ENCODE data around the gene MAP3K3.

Gene MAP3K3

DNA sequence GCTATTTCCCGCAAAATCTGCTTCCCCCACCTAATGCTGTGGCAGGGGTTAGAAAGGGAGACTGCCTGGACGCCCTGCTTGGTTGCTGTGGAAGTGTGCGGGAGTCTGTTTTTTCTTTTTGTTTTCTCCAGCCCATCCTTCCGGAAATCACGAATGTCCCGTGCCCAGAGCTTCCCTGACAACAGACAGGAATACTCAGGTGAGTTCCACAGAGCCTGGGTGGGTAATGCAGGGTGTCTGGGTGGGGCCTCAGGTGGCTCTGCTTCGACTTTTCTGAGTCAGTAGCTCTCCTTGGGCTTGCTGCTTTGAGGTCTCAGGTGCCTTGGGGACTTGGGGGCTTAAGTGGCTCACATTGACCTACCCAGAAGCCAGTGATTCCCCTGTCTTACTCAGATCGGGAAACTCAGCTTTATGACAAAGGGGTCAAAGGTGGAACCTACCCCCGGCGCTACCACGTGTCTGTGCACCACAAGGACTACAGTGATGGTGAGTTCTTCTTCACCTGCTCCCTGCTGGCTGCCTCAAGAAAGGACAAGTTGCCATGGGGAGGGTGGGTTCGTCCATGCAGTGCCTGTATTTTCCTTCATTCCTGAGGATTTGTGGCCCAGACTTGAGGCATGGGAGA lies 66.3 kb downstream of the MAP3K3 start:
- H3K4me3 Mint-ChIP-seq, result no peak overlapping the region
- DNase-seq (ENCODE audit: low spot score in 2 of 2), result no peak
- peaks cover 32% of the 10 kb centered on the region for H3K4me1 Mint-ChIP-seq
- H3K27ac Mint-ChIP-seq, result peak overlapping the region; percentile 65
- peak; percentile 82 for ATAC-seq
- H3K9me3 Mint-ChIP-seq, result no peaks in the 10 kb centered on the region
- peaks cover 78% of the 10 kb centered on the region for H3K36me3 Mint-ChIP-seq

DNA sequence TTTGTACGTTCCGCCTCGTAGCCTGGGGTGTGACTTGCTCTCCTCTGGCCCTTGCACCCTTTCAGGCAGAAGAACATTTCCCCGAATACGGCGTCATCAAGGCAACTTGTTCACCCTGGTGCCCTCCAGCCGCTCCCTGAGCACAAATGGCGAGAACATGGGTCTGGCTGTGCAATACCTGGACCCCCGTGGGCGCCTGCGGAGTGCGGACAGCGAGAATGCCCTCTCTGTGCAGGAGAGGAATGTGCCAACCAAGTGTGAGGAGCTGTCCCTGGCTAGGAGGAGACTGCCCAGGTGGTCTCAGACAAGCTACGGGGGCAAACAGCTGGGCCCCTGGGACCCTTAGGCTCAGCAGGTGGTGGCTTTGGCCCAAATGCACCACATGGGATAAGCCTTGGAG lies 67.3 kb downstream of the MAP3K3 start:
- Mint-ChIP-seq H3K9me3 (no peaks in the 10 kb centered on the region), H3K4me1 (peaks cover 41% of the 10 kb centered on the region), H3K4me3 (no peak overlapping the region), H3K36me3 (peaks cover 78% of the 10 kb centered on the region), H3K27ac (peak overlapping the region; percentile 65)
- no peak for ATAC-seq
- no peak for DNase-seq (ENCODE audit: low spot score in 2 of 2)

DNA sequence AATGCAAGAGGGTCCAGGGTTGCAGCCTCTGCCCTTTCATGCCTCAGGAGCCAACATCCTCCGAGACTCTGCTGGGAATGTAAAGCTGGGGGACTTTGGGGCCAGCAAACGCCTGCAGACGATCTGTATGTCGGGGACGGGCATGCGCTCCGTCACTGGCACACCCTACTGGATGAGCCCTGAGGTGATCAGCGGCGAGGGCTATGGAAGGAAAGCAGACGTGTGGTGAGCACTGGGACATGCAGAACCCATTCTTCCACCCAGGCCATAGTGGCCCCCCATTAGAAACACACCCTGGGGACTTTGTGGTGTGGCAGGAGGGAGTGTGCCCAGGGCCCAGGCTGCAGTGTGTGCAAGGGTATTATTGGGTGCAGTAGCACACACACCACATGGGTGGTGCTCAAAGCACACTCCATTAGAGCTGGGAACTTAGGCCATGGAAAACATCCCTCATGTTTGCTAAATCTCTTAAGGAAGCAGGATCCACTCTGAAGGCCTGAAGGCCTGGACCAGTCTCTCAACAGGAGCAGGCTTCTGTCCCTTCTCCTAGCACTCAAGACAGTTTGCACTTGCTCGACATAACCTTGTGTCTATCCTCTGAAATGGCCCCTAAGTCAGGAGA lies 70.1 kb downstream of the MAP3K3 start:
- H3K9me3 Mint-ChIP-seq, result no peaks in the 10 kb centered on the region
- H3K4me1 Mint-ChIP-seq, result peaks cover 60% of the 10 kb centered on the region
- H3K36me3 Mint-ChIP-seq, result peaks cover 88% of the 10 kb centered on the region
- no peak for DNase-seq (ENCODE audit: low spot score in 2 of 2)
- no peak overlapping the region for H3K4me3 Mint-ChIP-seq
- no peak for ATAC-seq
- H3K27ac Mint-ChIP-seq, result peak overlapping the region; percentile 94

DNA sequence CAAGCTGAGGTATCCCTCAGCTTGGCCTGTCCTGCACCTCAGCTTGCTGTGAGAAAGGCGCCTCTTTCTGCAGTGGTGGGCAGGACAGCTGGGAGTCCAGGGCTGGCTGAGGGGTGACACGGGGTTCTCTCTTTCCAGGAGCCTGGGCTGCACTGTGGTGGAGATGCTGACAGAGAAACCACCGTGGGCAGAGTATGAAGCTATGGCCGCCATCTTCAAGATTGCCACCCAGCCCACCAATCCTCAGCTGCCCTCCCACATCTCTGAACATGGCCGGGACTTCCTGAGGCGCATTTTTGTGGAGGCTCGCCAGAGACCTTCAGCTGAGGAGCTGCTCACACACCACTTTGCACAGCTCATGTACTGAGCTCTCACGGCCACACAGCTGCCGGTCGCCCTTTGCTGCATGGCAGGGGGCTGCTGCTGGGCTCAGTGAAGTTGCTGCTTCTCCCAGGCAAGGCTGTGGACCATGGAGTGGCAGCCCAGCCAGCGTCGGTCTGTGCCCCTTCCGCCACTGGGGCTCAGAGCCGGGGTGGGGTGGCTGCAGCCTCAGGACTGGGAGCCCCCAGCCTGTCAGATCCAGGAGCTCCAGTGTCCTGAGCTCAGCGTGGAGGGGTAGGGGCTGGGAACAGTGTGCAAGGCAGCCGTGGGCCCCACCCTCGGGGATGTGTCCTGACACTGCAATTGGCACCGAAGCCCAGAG lies 71.3 kb downstream of the MAP3K3 start:
- no peak overlapping the region for H3K4me3 Mint-ChIP-seq
- peaks cover 89% of the 10 kb centered on the region for H3K36me3 Mint-ChIP-seq
- peak overlapping the region; percentile 94 for H3K27ac Mint-ChIP-seq

DNA sequence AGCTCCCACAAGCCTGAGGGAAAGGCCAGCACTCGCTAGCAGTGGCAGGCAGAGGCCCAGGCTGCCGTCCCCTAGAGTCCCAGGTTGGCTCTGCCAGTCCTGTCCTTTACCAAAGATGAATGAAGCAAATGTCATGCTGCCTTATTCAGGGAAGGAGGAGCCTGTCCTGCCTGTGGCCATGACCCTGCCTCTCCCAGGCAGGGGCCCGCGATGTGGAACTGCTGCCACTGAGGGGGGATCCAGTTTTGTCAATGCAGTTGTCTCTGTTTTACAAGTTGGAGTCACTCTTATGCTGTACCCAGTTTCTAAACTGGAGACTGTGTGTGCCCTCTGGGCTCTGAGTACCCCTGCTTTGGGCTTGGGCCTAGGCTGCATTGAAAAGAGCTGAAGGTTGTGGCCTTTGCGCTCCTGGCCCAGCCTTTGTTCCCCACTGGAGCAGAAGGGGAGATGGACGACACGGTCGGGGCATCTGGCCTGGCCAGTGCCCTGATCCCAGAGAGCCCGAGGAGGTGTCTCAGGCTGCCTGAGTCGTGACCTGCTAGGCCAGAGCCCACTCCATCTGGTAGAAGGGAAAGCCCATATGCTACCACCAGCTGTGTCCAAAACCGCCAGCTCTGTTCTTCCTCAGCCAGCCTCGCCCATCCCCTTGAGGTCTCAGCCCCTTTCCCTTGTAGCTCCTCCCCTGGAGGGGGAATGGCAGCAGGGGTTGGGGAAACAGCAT lies 72.2 kb downstream of the MAP3K3 start:
- H3K36me3 Mint-ChIP-seq, result peaks cover 89% of the 10 kb centered on the region
- peaks cover 61% of the 10 kb centered on the region for H3K4me1 Mint-ChIP-seq
- peak overlapping the region; percentile 93 for H3K4me3 Mint-ChIP-seq
- no peaks in the 10 kb centered on the region for H3K9me3 Mint-ChIP-seq
- no peak for ATAC-seq
- DNase-seq (ENCODE audit: low spot score in 2 of 2), result peak in 1 of 2 donors; percentile 53
- peak overlapping the region; percentile 94 for H3K27ac Mint-ChIP-seq

More for the DNA sequence above, 71.3 kb downstream of the MAP3K3 start:
- ATAC-seq, result no peak
- peaks cover 65% of the 10 kb centered on the region for H3K4me1 Mint-ChIP-seq
- no peak for DNase-seq (ENCODE audit: low spot score in 2 of 2)
- H3K9me3 Mint-ChIP-seq, result no peaks in the 10 kb centered on the region

DNA sequence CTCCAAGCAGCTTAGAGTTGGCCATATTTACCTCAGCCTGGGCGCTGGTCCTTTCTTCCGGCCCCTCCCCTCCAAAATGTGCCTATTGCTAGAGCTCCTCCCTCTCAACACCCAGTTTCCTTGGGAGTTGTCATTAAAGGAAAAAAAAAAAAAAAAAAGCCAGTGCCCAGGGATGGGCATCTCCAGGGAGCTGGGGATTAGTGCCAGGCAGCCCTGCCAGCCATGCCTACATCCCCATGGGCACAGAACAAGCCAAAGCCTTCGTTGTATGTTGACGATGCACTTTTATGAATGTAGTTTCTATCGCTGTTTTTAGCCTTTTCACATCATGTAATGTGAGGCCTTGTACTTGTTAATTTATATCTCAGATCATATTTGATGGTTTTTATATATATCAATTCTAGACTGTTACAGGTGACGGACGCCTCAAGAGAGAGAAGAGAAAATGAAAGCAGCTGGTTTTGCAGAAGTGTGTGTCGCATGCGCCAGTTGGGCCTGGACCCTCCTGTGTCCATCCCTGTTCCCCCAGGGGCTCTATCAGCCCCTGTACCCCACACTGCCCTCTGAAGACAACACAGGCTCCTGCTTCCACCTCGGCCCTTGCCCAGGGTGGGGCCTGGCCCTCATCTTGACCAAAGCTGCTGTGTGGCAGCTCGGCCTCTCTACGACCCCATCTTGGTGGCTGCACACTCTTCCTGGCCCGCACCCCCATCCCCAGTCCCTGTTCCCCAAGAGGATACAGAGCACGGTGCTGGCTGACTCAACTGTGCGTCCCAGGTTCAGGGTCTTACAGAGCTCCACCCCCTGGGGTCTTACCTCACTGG lies 72.9 kb downstream of the MAP3K3 start:
- Mint-ChIP-seq H3K9me3 (no peaks in the 10 kb centered on the region), H3K36me3 (peaks cover 84% of the 10 kb centered on the region), H3K4me3 (peak overlapping the region; percentile 93), H3K27ac (peak overlapping the region; percentile 94), H3K4me1 (peaks cover 61% of the 10 kb centered on the region)
- no peak for DNase-seq (ENCODE audit: low spot score in 2 of 2)
- ATAC-seq, result no peak

DNA sequence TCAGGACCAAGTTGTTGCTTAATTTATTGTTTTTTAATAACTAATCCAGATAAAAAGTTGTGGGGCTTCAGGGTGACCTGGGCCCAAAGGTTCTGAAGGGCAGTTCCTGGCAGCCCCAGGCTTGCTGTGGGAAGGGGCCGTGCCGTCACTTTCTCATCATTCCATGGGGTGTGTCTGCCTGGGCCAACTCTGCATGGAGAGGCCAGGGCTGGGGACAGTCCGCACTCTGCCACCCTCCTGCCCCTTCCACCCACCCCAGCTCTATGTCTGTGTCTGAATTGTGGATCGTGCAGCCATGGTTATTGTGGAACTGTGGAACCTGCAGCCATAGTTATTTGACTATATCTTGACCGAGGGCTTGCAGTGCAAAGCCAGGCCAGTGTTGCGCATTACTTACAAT lies 73.7 kb downstream of the MAP3K3 start:
- H3K27ac Mint-ChIP-seq, result peak overlapping the region; percentile 94
- DNase-seq (ENCODE audit: low spot score in 2 of 2) (no peak), ATAC-seq (no peak)
- H3K9me3 Mint-ChIP-seq, result no peaks in the 10 kb centered on the region
- peak overlapping the region; percentile 93 for H3K4me3 Mint-ChIP-seq
- peaks cover 61% of the 10 kb centered on the region for H3K4me1 Mint-ChIP-seq
- peaks cover 81% of the 10 kb centered on the region for H3K36me3 Mint-ChIP-seq

DNA sequence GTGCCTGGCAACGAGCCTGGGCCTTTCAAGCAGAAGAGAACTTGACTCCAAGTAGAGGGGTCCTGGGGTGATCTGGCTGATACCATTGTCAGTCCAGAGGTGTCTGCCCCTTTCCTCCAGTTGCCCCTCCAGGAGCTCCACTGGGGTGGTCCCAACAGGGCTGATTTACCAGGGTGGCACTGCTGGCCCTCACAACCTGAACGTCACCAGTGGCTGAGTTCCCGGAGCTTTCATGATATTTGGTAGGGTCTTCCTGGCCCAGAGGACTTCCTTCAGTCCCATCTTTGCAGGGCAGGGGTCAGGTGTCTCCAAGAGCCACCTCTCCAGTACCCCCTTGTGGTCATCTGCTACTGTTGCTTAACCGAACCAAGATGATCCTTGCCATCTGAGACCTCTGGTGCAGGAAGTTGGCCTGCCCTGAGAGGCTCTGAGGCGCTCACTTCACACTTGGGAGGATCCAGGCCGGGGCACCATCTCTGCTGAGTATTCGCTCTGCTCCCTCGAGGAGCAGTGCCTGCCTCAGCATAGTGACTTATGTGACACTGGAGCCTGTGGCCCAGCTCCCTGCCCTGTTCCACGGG lies 74.3 kb downstream of the MAP3K3 start:
- Mint-ChIP-seq H3K9me3 (no peaks in the 10 kb centered on the region), H3K27ac (peak overlapping the region; percentile 94), H3K4me3 (peak overlapping the region; percentile 93), H3K36me3 (peaks cover 81% of the 10 kb centered on the region), H3K4me1 (peaks cover 67% of the 10 kb centered on the region)
- ATAC-seq (no peak), DNase-seq (ENCODE audit: low spot score in 2 of 2) (peak in 1 of 2 donors; percentile 66)

DNA sequence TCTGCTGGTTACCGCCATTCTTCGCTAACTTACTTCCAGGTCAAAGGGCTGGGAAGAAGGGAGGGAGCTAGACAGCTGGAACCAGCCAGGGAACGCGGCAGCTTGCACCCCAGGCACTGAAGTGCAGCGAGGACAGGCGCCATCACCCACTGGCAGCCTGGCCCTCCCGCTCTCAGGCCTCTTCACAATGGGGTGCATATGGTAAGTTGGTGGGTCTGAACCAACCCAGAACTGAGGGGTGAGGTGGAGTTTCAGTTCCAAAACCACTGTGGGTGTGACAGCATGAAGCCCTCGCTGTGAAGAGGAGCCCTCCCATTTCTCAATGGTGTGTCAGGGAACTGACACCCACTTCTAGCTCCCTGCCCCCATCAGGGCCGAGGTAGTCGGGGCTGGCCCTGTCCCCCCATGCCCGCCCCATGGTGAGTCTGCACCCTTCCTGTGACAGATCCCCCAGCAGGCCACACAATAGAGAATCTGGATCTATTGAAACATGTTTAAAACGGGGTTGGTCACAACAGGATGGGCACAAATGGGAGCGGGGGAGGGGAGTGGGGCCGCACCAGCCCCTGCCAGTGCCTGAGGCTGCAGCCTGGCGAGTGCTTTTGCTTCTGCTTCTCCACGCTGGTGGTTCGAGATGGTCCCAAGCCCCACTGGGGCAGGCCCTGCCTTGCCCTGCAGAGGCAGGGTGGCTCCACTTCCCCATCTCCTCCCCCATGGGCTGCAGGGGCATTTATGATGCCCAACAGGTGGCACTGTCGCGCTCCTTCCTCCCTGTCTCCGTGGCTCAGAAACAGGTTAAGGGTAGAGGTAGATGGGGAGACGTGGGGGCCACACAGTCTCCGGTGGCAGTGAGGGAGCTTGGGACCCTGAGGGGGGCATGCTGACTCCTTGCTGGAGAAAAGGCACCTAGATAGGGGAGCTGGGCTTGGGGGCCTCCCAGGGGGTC lies 75.4 kb downstream of the MAP3K3 start:
- peak overlapping the region; percentile 93 for H3K4me3 Mint-ChIP-seq
- H3K9me3 Mint-ChIP-seq, result no peaks in the 10 kb centered on the region
- ATAC-seq, result peak; percentile 69
- DNase-seq (ENCODE audit: low spot score in 2 of 2), result peak; percentile 63 to 92
- H3K36me3 Mint-ChIP-seq, result peaks cover 87% of the 10 kb centered on the region
- peak overlapping the region; percentile 94 for H3K27ac Mint-ChIP-seq
- peaks cover 75% of the 10 kb centered on the region for H3K4me1 Mint-ChIP-seq

DNA sequence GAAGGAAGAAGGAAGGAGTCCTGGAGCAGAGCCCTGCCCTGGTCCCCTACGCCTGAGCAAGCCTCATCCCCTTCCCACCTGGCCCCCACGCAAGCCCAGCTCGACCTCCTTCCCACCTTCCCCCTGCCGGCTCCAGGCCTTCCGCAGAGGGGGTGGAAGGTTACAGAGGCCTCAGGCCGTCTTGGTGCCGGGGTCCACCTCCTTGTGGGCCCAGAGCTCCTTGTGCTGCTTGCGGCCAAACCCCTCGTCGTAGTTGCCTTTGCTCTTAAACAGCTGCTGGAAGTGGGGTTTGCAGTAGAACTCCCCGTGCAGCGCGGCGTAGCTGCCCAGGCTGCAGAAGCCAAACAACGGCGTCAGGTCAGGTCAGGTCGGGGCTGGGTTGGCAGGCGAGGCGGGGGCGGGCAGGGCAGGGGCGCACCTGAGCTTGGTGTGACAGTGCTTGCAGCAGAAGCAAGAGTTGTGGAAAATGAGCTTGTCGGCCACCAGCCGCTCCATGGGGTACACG lies 76.2 kb downstream of the MAP3K3 start:
- peaks cover 88% of the 10 kb centered on the region for H3K36me3 Mint-ChIP-seq
- DNase-seq (ENCODE audit: low spot score in 2 of 2), result peak in 1 of 2 donors; percentile 71
- H3K4me1 Mint-ChIP-seq, result peaks cover 75% of the 10 kb centered on the region
- no peak for ATAC-seq
- peak overlapping the region; percentile 94 for H3K27ac Mint-ChIP-seq
- no peaks in the 10 kb centered on the region for H3K9me3 Mint-ChIP-seq
- H3K4me3 Mint-ChIP-seq, result peak overlapping the region; percentile 93

DNA sequence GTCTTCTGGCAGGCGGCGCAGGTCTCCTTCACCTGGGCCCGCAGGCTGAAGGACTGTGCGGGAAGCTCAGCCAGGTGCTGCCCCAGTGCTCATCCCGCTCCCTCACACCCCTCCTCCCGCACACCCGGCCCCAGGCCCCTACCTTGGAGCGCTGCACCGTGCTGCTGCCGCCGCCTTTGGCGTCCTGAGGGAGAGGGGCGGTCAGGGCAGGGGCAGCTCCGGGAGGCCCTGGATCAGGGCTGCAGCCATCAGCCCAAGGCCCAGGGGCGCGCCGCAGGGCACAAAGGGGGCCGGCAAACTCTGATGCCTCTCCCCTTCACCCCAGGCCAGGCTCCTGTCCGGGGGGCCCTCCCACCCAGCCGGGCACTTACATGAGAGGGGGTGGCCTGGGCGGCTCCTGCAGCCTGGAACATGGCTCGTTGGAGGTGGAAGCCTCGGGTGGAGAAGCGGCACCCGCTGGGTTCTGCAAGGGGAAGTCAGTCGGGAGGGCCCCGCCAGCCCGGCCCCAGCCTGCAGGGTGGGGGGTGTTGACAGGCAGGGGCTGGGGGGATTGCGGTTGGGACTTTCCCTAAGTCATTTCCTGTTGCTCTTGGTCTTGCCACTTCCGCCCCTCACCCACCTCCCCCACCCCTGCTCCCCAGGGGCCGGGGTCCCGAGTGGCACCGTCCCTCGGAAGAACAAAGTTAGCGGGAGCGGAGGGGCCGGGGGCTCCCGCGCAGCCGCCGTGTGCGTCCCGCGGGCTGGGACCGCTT lies 76.8 kb downstream of the MAP3K3 start:
- Mint-ChIP-seq H3K9me3 (no peaks in the 10 kb centered on the region), H3K36me3 (peaks cover 88% of the 10 kb centered on the region), H3K4me3 (peak overlapping the region; percentile 93), H3K4me1 (peaks cover 77% of the 10 kb centered on the region), H3K27ac (peak overlapping the region; percentile 94)
- ATAC-seq (peak; percentile 31), DNase-seq (ENCODE audit: low spot score in 2 of 2) (peak; percentile 61 to 92)

DNA sequence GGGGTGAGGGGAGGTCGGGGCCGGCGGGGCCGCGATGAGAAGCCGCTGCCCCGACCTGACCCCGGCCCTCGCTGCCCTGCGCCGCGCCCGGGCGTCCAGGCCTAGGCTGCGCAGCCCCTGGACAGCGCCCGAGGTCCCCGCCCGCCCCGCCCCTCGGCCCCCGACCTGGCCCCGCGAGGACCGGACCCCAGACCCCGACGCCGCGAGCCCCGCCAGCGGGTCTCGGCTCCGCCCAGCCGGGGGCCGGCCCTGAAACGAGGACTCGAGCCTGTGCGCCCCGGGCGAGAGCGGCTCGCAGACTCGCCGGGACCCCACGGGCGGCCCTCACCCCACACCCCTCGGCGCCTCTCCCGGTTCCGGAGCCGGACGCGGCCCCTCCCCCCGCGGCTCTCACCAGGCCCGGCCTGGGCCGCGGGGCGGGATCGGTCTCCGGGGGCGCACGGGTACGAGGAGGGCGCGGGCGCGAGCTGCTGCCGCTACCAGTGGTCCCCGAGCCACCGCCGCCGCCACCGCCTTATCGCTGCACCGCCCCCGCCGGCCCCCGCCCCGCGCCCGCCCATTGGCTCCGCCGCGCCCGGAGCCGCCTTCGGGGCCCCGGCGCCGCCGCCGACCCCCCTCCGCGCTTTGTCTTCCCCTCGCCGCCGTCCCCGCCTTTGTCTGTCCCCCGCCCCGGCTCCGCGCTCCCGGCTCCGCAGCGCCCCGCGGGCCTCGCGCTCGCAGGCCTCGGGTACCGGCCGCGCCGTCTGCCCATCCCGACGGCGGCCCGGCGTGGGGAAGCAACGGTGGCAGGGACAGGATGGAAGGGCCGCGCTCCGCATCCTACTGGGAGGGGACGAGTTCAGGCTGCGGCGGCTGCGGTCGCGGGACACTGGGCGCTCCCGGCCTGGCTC lies 77.7 kb downstream of the MAP3K3 start, which contains the start of gene LIMD2:
Gene LIMD2 (minus strand): TSS at position 488 of the 890 bp plus-strand sequence. CDS start 827 bp downstream, outside the sequence.
- Mint-ChIP-seq H3K36me3 (peaks cover 83% of the 10 kb centered on the region), H3K9me3 (no peaks in the 10 kb centered on the region), H3K4me3 (peak within 1 kb of the TSS; percentile 93), H3K27ac (peak within 1 kb of the TSS; percentile 94), H3K4me1 (peaks cover 70% of the 10 kb centered on the region)
- DNase-seq (ENCODE audit: low spot score in 2 of 2) (peak; percentile 56 to 87), ATAC-seq (peak; percentile 17)
